ENCODE data around the gene MS4A7. TPM values are rescaled to one million over a fixed set of nuclear protein-coding genes. Genes with fewer than 3 reads are reported as not detected.
"Not testable (repeated sequence)": the region's sequence is repeated elsewhere in the genome, so short reads cannot be mapped to it uniquely, and the experiment has no call there.

MS4A7 gene
- polyA plus RNA-seq, 3 donors from 2014 or later, result 1.0 to 7.1 (median 2.6) TPM

- no peaks in the 10 kb centered on the region for H3K4me1 Mint-ChIP-seq
- no peaks in the 10 kb centered on the region for H3K36me3 Mint-ChIP-seq
- H3K9me3 Mint-ChIP-seq, result no peaks in the 10 kb centered on the region
- H3K4me3 Mint-ChIP-seq, result no peak overlapping the region
- H3K27me3 Mint-ChIP-seq (ENCODE audit: low read depth in 3 of 3), result peaks cover 3 to 14% (median 5%) of the 10 kb centered on the region in 3 donors
- no peak for DNase-seq
- H3K27ac Mint-ChIP-seq, result no peak overlapping the region
Measured at GRCh38 chr11:60362241-60362640, 16.1 kb upstream of the MS4A7 start.

GRCh38 chr11:60363542-60364470, 14.5 kb upstream of the MS4A7 start:
- H3K4me1 Mint-ChIP-seq, result no peaks in the 10 kb centered on the region

GRCh38 chr11:60366262-60366904, 11.9 kb upstream of the MS4A7 start:
- not testable (repeated sequence) for H3K9me3 Mint-ChIP-seq, H3K4me1 Mint-ChIP-seq, H3K27ac Mint-ChIP-seq, DNase-seq, H3K4me3 Mint-ChIP-seq, H3K36me3 Mint-ChIP-seq
- peaks cover 3 to 14% (median 5%) of the 10 kb centered on the region in 3 donors for H3K27me3 Mint-ChIP-seq (ENCODE audit: low read depth in 3 of 3)

More at GRCh38 chr11:60363542-60364470, 14.5 kb upstream of the MS4A7 start:
- Mint-ChIP-seq H3K36me3 (no peaks in the 10 kb centered on the region), H3K4me3 (no peak overlapping the region), H3K27ac (no peak overlapping the region), H3K9me3 (no peaks in the 10 kb centered on the region), H3K27me3 (ENCODE audit: low read depth in 3 of 3) (peaks cover 3 to 14% (median 5%) of the 10 kb centered on the region in 3 donors)
- DNase-seq, result peak; percentile 36 to 42 (median 38)

GRCh38 chr11:60367009-60367408, 11.3 kb upstream of the MS4A7 start:
- no peak overlapping the region for H3K4me3 Mint-ChIP-seq
- no peak overlapping the region for H3K27ac Mint-ChIP-seq
- no peak for DNase-seq
- H3K9me3 Mint-ChIP-seq, result no peaks in the 10 kb centered on the region
- no peaks in the 10 kb centered on the region for H3K4me1 Mint-ChIP-seq
- H3K27me3 Mint-ChIP-seq (ENCODE audit: low read depth in 3 of 3), result peaks cover 3 to 14% (median 5%) of the 10 kb centered on the region in 3 donors
- no peaks in the 10 kb centered on the region for H3K36me3 Mint-ChIP-seq

- H3K4me3 Mint-ChIP-seq, result no peak overlapping the region
- H3K27me3 Mint-ChIP-seq (ENCODE audit: low read depth in 3 of 3), result peaks cover 3 to 14% (median 5%) of the 10 kb centered on the region in 3 donors
- H3K27ac Mint-ChIP-seq, result no peak overlapping the region
- peaks cover 0 to 2% (median 0%) of the 10 kb centered on the region in 6 donors for H3K9me3 Mint-ChIP-seq
- no peaks in the 10 kb centered on the region for H3K36me3 Mint-ChIP-seq
- DNase-seq, result no peak
- no peaks in the 10 kb centered on the region for H3K4me1 Mint-ChIP-seq
Measured at GRCh38 chr11:60367896-60368295, 10.4 kb upstream of the MS4A7 start.

- H3K27ac Mint-ChIP-seq, result no peak overlapping the region
- no peak for DNase-seq
- no peak overlapping the region for H3K4me3 Mint-ChIP-seq
- H3K27me3 Mint-ChIP-seq (ENCODE audit: low read depth in 3 of 3), result peaks cover 0 to 4% (median 0%) of the 10 kb centered on the region in 3 donors
- H3K4me1 Mint-ChIP-seq, result no peaks in the 10 kb centered on the region
- peaks cover 0 to 2% (median 0%) of the 10 kb centered on the region in 6 donors for H3K9me3 Mint-ChIP-seq
- no peaks in the 10 kb centered on the region for H3K36me3 Mint-ChIP-seq
Measured at GRCh38 chr11:60370252-60370810, 8.0 kb upstream of the MS4A7 start.

GRCh38 chr11:60370811-60371298, 7.5 kb upstream of the MS4A7 start:
- peaks cover 0 to 4% (median 0%) of the 10 kb centered on the region in 3 donors for H3K27me3 Mint-ChIP-seq (ENCODE audit: low read depth in 3 of 3)
- H3K4me1 Mint-ChIP-seq, result no peaks in the 10 kb centered on the region
- no peak overlapping the region for H3K4me3 Mint-ChIP-seq
- no peak overlapping the region for H3K27ac Mint-ChIP-seq
- no peak for DNase-seq
- H3K9me3 Mint-ChIP-seq, result peaks cover 0 to 2% (median 0%) of the 10 kb centered on the region in 6 donors
- H3K36me3 Mint-ChIP-seq, result no peaks in the 10 kb centered on the region

GRCh38 chr11:60371386-60371785, 6.9 kb upstream of the MS4A7 start:
- peaks cover 0 to 2% (median 0%) of the 10 kb centered on the region in 3 donors for H3K27me3 Mint-ChIP-seq (ENCODE audit: low read depth in 3 of 3)
- H3K4me1 Mint-ChIP-seq, result no peaks in the 10 kb centered on the region
- H3K4me3 Mint-ChIP-seq, result no peak overlapping the region

GRCh38 chr11:60371854-60372253, 6.5 kb upstream of the MS4A7 start:
- H3K27me3 Mint-ChIP-seq (ENCODE audit: low read depth in 3 of 3), result peaks cover 0 to 2% (median 1%) of the 10 kb centered on the region in 3 donors
- no peak overlapping the region for H3K27ac Mint-ChIP-seq
- DNase-seq, result no peak
- H3K36me3 Mint-ChIP-seq, result no peaks in the 10 kb centered on the region
- H3K4me1 Mint-ChIP-seq, result no peaks in the 10 kb centered on the region
- peaks cover 0 to 2% (median 0%) of the 10 kb centered on the region in 6 donors for H3K9me3 Mint-ChIP-seq
- no peak overlapping the region for H3K4me3 Mint-ChIP-seq

More at GRCh38 chr11:60371386-60371785, 6.9 kb upstream of the MS4A7 start:
- Mint-ChIP-seq H3K27ac (no peak overlapping the region), H3K9me3 (peaks cover 0 to 2% (median 0%) of the 10 kb centered on the region in 6 donors), H3K36me3 (no peaks in the 10 kb centered on the region)
- no peak for DNase-seq

- Mint-ChIP-seq H3K27ac (no peak overlapping the region), H3K4me3 (no peak overlapping the region), H3K27me3 (ENCODE audit: low read depth in 3 of 3) (peaks cover 0 to 2% (median 1%) of the 10 kb centered on the region in 3 donors)
Measured at GRCh38 chr11:60372767-60373166, 5.6 kb upstream of the MS4A7 start.

GRCh38 chr11:60375316-60375715, 3.0 kb upstream of the MS4A7 start:
- Mint-ChIP-seq H3K27ac (no peak overlapping the region), H3K9me3 (peaks cover 0 to 2% (median 0%) of the 10 kb centered on the region in 6 donors), H3K4me3 (no peak overlapping the region), H3K4me1 (peaks cover 3 to 11% of the 10 kb centered on the region in 2 donors), H3K27me3 (ENCODE audit: low read depth in 3 of 3) (peaks cover 0 to 7% (median 2%) of the 10 kb centered on the region in 3 donors), H3K36me3 (no peaks in the 10 kb centered on the region)
- DNase-seq, result no peak

More at GRCh38 chr11:60372767-60373166, 5.6 kb upstream of the MS4A7 start:
- peaks cover 0 to 2% (median 0%) of the 10 kb centered on the region in 6 donors for H3K9me3 Mint-ChIP-seq
- H3K36me3 Mint-ChIP-seq, result no peaks in the 10 kb centered on the region
- H3K4me1 Mint-ChIP-seq, result peaks cover 2% of the 10 kb centered on the region in 2 donors
- no peak for DNase-seq

- no peak for DNase-seq
Measured at GRCh38 chr11:60376601-60377000, 1.7 kb upstream of the MS4A7 start.

GRCh38 chr11:60377401-60378136, 763 bp upstream of the MS4A7 start:
- DNase-seq, result no peak
- Mint-ChIP-seq H3K27me3 (ENCODE audit: low read depth in 3 of 3) (peaks cover 0 to 9% (median 5%) of the 10 kb centered on the region in 3 donors), H3K4me1 (peaks cover 3 to 11% of the 10 kb centered on the region in 2 donors)

More at GRCh38 chr11:60376601-60377000, 1.7 kb upstream of the MS4A7 start:
- Mint-ChIP-seq H3K9me3 (peaks cover 0 to 2% (median 0%) of the 10 kb centered on the region in 6 donors), H3K27ac (no peak overlapping the region), H3K4me1 (peaks cover 3 to 11% of the 10 kb centered on the region in 2 donors), H3K36me3 (no peaks in the 10 kb centered on the region), H3K4me3 (no peak overlapping the region), H3K27me3 (ENCODE audit: low read depth in 3 of 3) (peaks cover 0 to 7% (median 2%) of the 10 kb centered on the region in 3 donors)

More at GRCh38 chr11:60377401-60378136, 763 bp upstream of the MS4A7 start:
- no peaks in the 10 kb centered on the region for H3K36me3 Mint-ChIP-seq
- H3K9me3 Mint-ChIP-seq, result no peaks in the 10 kb centered on the region
- H3K4me3 Mint-ChIP-seq, result no peak overlapping the region
- peak overlapping the region in 1 of 6 donors; percentile 54 for H3K27ac Mint-ChIP-seq
